Kasumi-1 (cell line): ENCODE data around the gene HABP2.

Experiments
- DNase-seq, 2 experiments: peaks; one replicate each; lab custom pipeline; 2025; lab: John Stamatoyannopoulos, UW

The HABP2 gene

DNA sequence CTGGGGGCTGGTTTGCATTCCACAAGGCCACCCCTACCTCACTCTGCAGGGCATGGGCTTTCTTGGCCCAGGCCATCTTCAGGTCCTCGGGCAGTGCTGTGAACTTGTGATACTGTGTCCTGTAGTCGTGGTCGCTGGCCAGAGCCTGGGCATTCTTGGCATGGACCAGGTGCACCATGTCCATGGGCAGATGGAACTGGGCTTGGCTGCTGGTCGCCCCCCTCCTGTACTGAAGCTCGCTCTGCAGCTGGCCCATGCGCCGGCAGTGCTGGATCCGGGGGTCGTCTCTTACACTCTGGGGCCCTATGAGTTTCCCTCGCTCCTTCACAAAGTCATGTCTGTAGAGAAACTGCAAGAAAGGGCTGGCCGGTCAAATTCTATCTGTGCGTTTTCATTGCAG, 51.7 kb downstream of the HABP2 start:
- no peak for DNase-seq

DNA sequence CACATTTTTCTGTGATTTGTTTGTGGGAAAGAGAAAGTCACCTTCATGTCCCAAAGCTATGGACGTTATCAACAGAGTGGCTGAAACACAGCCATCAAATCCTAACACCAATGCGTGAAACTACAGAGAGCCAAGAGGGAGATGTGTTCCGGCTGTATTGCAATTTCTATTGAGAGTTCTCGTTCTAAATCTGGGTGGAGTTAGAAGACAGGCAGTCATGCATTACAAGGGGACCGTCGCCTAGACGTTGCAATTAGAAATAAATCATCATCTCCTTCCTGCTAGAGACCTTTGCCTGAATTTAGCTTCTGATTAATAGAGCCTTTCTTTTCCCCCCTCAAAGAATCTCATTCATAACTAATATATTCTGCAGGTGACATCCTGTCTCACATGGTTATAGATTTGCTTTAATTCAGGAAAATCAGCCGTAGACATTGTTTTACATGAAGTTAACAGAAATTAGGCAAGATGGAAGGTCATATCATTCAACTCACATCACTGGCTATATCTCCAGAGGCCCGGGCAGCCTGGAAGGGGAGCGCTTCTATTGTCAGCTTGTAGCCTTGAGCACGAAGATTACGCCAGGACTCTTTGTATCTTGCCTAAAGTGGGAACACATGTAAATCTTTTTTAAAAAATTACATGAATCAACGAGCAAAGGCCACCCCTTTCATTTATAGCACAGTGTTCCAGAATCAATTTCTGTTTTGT, 52.6 kb downstream of the HABP2 start:
- no peak for DNase-seq

DNA sequence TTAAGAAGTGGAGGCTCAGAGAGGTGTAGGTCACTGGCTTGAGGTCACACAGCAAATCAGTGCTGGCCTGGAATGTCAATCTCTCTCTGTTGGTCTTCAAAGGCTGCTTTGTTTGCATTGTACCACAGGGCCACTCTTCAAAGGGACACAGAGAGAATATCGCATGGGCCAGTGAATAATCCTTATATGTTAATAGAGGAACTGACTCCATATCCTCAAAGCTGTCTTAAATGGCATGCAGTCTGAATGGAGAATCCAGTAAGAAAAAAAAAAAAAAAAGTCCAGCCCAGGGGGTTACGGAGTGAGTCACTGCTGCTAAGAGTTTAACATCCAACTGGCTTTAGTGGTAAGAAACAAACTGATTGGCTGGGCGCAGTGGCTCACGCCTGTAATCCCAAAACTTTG, 56.9 kb downstream of the HABP2 start:
- DNase-seq, result no peak

GRCh38 chr10:113610631-113611601, 58.1 kb downstream of the HABP2 start:
- DNase-seq, result no peak

- DNase-seq, result no peak
Observed at GRCh38 chr10:113612154-113612553, 59.3 kb downstream of the HABP2 start.

DNA sequence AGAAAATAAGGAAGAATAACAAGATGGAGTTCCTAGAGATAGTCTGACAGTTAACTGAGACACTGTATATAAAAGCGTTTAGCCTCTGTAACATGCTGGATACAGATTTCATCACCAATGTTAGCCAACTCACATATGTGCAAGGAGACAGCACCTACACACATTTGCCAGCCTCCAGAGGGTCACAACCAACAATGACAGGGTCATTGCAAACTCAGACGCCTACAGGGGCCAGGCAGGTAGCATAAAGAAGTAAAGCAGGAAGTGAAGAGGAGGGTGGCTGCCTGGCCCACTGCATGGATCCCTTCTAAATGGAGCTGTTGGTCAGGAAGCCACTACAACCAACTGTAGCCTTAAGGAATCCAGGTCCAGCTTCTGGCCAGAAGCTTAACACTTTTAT, 60.6 kb downstream of the HABP2 start:
- no peak for DNase-seq

- no peak for DNase-seq
Observed at GRCh38 chr10:113613977-113614690, 61.3 kb downstream of the HABP2 start.

DNA sequence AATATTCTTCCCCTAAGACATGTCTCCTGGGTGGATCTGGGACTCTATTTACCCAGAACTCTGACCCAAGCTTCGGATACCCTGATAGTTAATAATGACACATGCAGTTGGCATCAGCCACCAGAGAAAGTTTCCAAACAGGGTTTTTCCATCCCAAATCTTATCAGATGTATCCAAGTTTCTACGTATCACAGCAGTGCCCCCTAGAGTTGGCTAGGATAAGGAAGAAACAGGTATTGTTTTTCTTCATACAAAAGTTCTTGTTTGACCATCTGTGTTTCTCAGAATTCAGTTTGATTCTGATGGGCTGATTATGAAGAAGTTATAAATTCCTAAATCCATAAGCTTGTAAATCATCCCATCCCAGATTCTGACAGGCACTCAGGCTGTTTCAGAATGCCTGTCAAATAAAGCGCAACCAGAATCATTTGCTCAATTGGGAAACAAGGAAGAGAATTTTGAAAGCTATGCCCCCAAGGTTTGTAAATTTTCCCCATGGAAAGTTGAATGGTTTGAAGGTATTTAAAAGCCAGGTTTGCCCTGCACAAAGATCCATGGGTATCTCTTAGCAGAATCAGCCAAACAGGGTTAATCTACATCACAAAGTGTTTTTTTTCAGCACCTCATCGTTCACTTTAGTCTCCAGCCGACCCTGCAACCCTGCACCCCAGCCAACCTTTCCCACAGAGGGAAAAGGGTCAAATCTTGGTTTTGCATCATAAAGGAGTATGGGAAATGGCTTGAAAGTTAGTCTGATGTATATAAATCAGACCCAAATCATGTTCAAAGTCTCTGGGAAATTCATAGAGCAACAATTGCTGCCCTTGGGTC, 63.6 kb downstream of the HABP2 start:
- DNase-seq, result peak; percentile 8 to 39

- DNase-seq, result no peak
Observed at GRCh38 chr10:113617086-113617485, 64.2 kb downstream of the HABP2 start.

- no peak for DNase-seq
Observed at GRCh38 chr10:113618338-113618737, 65.5 kb downstream of the HABP2 start.

DNA sequence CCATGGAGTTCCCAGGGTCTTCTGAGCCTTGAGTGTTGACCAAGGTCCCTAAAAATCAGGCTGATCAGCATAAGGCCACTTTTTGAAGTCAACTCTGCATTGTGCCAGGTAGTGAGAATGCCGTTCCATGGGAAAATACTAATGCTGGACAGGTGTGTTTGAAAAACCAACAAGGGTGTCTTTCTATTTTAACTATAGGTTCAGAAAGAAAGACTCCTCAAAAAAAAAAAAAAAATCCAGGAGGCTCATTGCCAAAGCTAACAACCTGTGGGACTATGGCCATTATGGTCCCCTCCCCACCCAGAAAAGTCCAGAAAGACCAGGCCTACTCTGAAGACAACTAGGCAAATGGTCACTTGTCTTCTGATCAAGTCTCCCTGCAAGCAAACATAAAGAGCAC, 66.5 kb downstream of the HABP2 start:
- no peak for DNase-seq

DNA sequence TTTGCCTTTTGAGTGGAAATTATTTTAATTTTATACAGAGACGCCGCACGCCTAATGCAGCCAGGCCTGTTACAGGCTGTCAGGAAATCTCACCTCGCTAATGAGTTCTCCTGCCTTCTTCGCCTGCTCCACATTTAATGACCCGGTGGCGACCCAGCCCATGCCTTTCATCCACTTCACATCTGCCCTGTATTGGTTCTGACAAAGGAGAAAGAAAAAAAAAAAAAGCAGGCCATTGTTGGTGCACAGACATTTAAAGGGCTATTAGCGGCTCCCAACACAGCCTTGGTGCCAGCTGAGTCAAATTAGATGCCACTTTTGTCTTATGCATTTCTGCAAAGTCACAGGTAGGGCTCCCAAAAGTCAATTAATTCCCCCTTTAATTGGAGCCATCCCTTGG, 67.7 kb downstream of the HABP2 start:
- DNase-seq, result no peak

GRCh38 chr10:113620936-113621335, 68.1 kb downstream of the HABP2 start:
- DNase-seq, result no peak

- no peak for DNase-seq
Observed at GRCh38 chr10:113621799-113622198, 68.9 kb downstream of the HABP2 start.

DNA sequence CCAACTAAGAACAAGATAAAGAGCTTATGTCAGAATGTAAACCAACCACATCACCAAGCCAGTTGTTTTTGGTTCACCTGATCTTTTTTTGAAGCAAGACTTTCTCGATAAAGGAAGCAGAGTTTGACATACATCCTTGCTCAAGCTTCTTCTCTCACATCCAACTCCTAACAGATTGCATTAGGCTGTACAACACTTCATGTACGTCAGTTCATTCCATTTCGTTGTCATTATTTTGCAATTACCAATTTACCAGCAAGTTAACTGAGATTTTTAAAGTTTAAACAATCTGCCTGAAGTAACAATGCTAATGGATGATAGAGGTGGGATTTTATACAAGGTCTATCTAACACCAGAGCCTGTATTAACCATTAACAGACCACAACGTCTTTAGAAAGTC, 70.0 kb downstream of the HABP2 start:
- no peak for DNase-seq

GRCh38 chr10:113625461-113626186, 72.8 kb downstream of the HABP2 start:
- DNase-seq, result no peak

- DNase-seq, result no peak
Observed at GRCh38 chr10:113626809-113627355, 74.0 kb downstream of the HABP2 start.

- DNase-seq, result no peak
Observed at GRCh38 chr10:113627836-113628235, 75.0 kb downstream of the HABP2 start.

DNA sequence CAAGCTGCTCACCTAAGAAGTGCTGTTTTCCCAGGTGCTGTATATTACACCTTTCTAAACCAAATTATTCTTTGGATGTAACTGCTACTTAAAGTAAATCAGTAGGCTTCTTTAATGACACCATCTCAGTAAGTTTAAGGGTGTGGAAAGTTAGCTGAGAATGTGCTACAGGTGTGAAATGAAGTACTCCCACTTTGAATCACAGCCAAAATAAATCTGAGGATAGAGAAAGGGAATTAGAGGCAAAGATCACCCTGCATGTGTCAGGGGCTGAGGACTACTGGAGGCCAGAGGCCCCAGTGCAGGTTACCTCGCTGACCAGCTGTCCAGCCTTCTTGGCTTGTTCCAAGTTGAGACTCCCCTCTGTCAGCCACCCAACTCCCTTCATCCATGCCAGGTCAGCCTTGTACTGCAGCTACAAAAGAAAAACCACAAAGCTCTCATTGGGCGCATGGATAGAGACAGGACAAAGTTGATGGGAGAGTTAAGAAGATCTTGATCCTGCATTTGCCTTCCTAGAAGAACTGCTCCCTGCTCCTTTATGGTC, 75.8 kb downstream of the HABP2 start:
- DNase-seq, result no peak

GRCh38 chr10:113630929-113631533, 78.2 kb downstream of the HABP2 start:
- DNase-seq, result no peak
